Epithelial cell of esophagus (primary cell): Measurements from ENCODE around the gene CMTR1.
"Not testable (repeated sequence)": the region's sequence is repeated elsewhere in the genome, so short reads cannot be mapped to it uniquely, and the experiment has no call there.

Source experiments
- DNase-seq: peaks from one replicate; pipeline ENCODE4 v3.0.0; 2010; ENCODE audit warnings: low read depth
- H3K4me3 ChIP-seq: 2 replicates; pipeline ENCODE4 v1.5.1; 2011; ENCODE audit warnings: mild to moderate bottlenecking, low read length, control low read depth
- CTCF ChIP-seq: IDR thresholded peaks from 2 replicates; pipeline ENCODE4 v1.5.1; 2011; ENCODE audit warnings: low read depth, mild to moderate bottlenecking, low read length, control low read depth, inconsistent platforms; ENCODE audit not compliant: insufficient read depth; ENCODE audit errors: missing control alignments

Gene CMTR1

GRCh38 chr6:37435373-37435772 lies 2.4 kb downstream of the CMTR1 start:
- DNase-seq: no peak
- H3K4me3 ChIP-seq: no peak overlapping the region
- no peak for TF ChIP-seq CTCF

- H3K4me3 ChIP-seq: no peak overlapping the region
- no peak for TF ChIP-seq CTCF
- DNase-seq: no peak
Measured at GRCh38 chr6:37435816-37436215, 2.8 kb downstream of the CMTR1 start.

GRCh38 chr6:37438930-37439329 lies 5.9 kb downstream of the CMTR1 start:
- no peak overlapping the region for H3K4me3 ChIP-seq
- no peak for TF ChIP-seq CTCF
- DNase-seq: no peak

GRCh38 chr6:37441651-37442050 lies 8.6 kb downstream of the CMTR1 start:
- DNase-seq: no peak
- no peak for TF ChIP-seq CTCF
- H3K4me3 ChIP-seq: no peak overlapping the region

GRCh38 chr6:37442416-37443215 lies 9.6 kb downstream of the CMTR1 start:
- TF ChIP-seq CTCF: no peak
- no peak for DNase-seq
- no peak overlapping the region for H3K4me3 ChIP-seq

- not testable (repeated sequence) for H3K4me3 ChIP-seq, DNase-seq
Measured at GRCh38 chr6:37443216-37443542, 10.2 kb downstream of the CMTR1 start.

- no peak overlapping the region for H3K4me3 ChIP-seq
- no peak for DNase-seq
- TF ChIP-seq CTCF: no peak
Measured at GRCh38 chr6:37449984-37450383, 17.0 kb downstream of the CMTR1 start.
